ENCODE data around the gene PTMA.

The PTMA gene

DNA sequence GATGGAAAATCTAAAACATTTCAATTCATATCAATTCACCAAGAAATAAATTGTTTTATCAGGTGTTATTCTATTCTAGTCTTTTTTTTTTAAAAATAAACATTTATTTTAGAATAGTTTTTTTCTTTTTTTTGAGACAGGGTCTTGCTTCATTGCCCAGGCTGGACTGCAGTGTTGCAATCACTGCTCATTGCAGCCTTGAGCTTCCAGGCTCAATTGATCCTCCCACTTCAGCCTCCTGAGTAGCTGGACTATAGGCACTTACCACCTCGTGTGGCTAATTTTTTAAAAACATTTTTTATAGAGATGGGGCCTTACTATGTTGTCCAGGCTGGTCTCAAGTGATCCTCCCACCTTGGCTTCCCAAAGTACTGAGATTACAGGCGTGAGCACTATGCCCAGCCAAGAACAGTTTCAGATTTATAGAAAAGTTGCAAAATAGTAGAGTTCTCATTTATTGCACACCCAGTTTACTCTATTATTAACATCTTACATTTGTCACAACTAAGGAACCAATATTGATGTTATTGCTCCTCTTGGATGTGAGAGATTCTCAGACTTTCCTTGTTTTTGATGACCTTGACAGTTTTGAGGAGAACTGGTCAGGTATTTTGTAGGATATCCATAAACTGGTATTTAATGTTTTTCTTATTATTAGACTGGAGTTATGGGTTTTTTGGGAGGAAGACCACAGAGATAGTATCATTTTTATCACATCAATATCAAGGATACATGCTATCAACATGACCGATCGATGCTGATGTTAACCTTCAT, 42.9 kb downstream of the PTMA start:
- TF ChIP-seq, protein P1, sequence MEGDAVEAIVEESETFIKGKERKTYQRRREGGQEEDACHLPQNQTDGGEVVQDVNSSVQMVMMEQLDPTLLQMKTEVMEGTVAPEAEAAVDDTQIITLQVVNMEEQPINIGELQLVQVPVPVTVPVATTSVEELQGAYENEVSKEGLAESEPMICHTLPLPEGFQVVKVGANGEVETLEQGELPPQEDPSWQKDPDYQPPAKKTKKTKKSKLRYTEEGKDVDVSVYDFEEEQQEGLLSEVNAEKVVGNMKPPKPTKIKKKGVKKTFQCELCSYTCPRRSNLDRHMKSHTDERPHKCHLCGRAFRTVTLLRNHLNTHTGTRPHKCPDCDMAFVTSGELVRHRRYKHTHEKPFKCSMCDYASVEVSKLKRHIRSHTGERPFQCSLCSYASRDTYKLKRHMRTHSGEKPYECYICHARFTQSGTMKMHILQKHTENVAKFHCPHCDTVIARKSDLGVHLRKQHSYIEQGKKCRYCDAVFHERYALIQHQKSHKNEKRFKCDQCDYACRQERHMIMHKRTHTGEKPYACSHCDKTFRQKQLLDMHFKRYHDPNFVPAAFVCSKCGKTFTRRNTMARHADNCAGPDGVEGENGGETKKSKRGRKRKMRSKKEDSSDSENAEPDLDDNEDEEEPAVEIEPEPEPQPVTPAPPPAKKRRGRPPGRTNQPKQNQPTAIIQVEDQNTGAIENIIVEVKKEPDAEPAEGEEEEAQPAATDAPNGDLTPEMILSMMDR (IDR thresholded peaks at IDR 0.05; ENCODE audit: insufficient read depth, low read length, poor library complexity, severe bottlenecking) = no peak
- no peak for TF ChIP-seq EZH2phosphoT487 (conservative IDR thresholded peaks at IDR 0.05; ENCODE audit: low read length)
- H3K4me3 ChIP-seq (ENCODE audit: insufficient read depth, low read length, poor library complexity, severe bottlenecking) = no peak overlapping the region
- H3K9ac ChIP-seq (ENCODE audit: low read length) = no peak overlapping the region
- no peak overlapping the region for H3K27ac ChIP-seq (ENCODE audit: low read depth, low read length)
- no peaks in the 10 kb centered on the region for H4K20me1 ChIP-seq (ENCODE audit: low read depth, low read length)
- no peaks in the 10 kb centered on the region for H3K27me3 ChIP-seq (ENCODE audit: low read length)
- no peaks in the 10 kb centered on the region; the same call in 1 of the 2 replicates for H3F3A ChIP-seq (ENCODE audit: insufficient read depth)
- no peak overlapping the region for H2AFZ ChIP-seq (ENCODE audit: low read depth, low read length, severe bottlenecking)
- H3K9me2 ChIP-seq (replicated peaks; ENCODE audit: insufficient read depth, low read length) = no peaks in the 10 kb centered on the region
- H3K9me3 ChIP-seq (ENCODE audit: insufficient read depth, low read length) = no peaks in the 10 kb centered on the region
- no peaks in the 10 kb centered on the region for H3K79me2 ChIP-seq (ENCODE audit: insufficient read depth, low read length)
- H3K4me2 ChIP-seq (ENCODE audit: low read depth, low read length, poor library complexity, severe bottlenecking) = no peak overlapping the region
- H3K36me3 ChIP-seq (ENCODE audit: low read length) = no peaks in the 10 kb centered on the region

DNA sequence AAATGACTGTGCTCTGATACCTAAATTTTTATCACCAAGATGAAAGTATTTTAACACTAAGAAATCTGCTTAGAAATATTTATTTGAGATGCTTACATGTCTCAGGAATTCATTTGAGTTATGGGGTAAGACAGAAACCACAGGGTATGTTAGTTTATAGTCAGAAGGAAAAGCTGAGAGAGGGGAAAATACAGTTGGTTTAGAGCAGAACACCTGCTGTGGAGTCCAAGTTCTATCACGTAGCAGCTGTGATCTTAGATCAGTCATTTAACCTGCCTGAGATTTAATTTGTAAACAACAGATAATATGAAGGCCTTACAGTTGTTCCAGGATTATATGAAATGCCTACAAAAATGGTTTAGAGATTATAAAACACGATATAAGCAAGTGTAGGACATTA, 43.7 kb downstream of the PTMA start:
- Histone ChIP-seq H3K36me3 (ENCODE audit: low read length) (no peaks in the 10 kb centered on the region), H3F3A (ENCODE audit: insufficient read depth) (no peaks in the 10 kb centered on the region; the same call in 1 of the 2 replicates), H3K4me3 (ENCODE audit: insufficient read depth, low read length, poor library complexity, severe bottlenecking) (no peak overlapping the region), H3K9me2 (replicated peaks; ENCODE audit: insufficient read depth, low read length) (no peaks in the 10 kb centered on the region), H3K27ac (ENCODE audit: low read depth, low read length) (no peak overlapping the region), H3K9me3 (ENCODE audit: insufficient read depth, low read length) (no peaks in the 10 kb centered on the region), H2AFZ (ENCODE audit: low read depth, low read length, severe bottlenecking) (no peak overlapping the region), H3K79me2 (ENCODE audit: insufficient read depth, low read length) (no peaks in the 10 kb centered on the region), H3K4me2 (ENCODE audit: low read depth, low read length, poor library complexity, severe bottlenecking) (no peak overlapping the region), H4K20me1 (ENCODE audit: low read depth, low read length) (no peaks in the 10 kb centered on the region), H3K27me3 (ENCODE audit: low read length) (no peaks in the 10 kb centered on the region), H3K9ac (ENCODE audit: low read length) (no peak overlapping the region)
- TF ChIP-seq EZH2phosphoT487 (conservative IDR thresholded peaks at IDR 0.05; ENCODE audit: low read length) = no peak
- TF ChIP-seq, protein P1 (IDR thresholded peaks at IDR 0.05; ENCODE audit: insufficient read depth, low read length, poor library complexity, severe bottlenecking) = no peak

DNA sequence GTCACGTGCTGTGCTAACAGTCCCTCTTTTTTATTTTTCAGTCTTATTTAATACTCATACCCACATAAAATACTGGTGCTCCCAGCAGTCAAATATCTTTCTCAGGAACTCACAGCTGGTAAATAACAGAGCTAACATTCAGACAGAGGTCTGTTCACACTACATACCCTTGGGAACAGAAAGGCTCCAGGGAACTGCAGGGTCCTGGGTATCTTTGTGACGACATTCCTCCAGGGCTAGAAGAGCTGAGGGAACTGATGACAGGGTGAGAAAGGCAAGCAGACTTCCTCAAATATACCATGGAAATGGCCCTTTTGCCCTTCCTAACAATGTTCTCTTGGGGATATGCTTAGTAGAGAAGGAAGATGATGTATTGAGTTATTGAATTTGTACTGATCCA, 53.4 kb downstream of the PTMA start:
- H3K9me3 ChIP-seq (ENCODE audit: insufficient read depth, low read length) = no peaks in the 10 kb centered on the region
- no peak overlapping the region for H2AFZ ChIP-seq (ENCODE audit: low read depth, low read length, severe bottlenecking)
- H3K27me3 ChIP-seq (ENCODE audit: low read length) = no peaks in the 10 kb centered on the region
- H3K9me2 ChIP-seq (replicated peaks; ENCODE audit: insufficient read depth, low read length) = no peaks in the 10 kb centered on the region
- H3K4me2 ChIP-seq (ENCODE audit: low read depth, low read length, poor library complexity, severe bottlenecking) = no peak overlapping the region
- H3K79me2 ChIP-seq (ENCODE audit: insufficient read depth, low read length) = no peaks in the 10 kb centered on the region
- no peak overlapping the region for H3K27ac ChIP-seq (ENCODE audit: low read depth, low read length)
- no peak for TF ChIP-seq EZH2phosphoT487 (conservative IDR thresholded peaks at IDR 0.05; ENCODE audit: low read length)
- TF ChIP-seq, protein P1 (IDR thresholded peaks at IDR 0.05; ENCODE audit: insufficient read depth, low read length, poor library complexity, severe bottlenecking) = no peak
- H3K4me3 ChIP-seq (ENCODE audit: insufficient read depth, low read length, poor library complexity, severe bottlenecking) = no peak overlapping the region
- H3K9ac ChIP-seq (ENCODE audit: low read length) = no peak overlapping the region
- H4K20me1 ChIP-seq (ENCODE audit: low read depth, low read length) = no peaks in the 10 kb centered on the region; the same call in 1 of the 2 replicates
- H3F3A ChIP-seq (ENCODE audit: insufficient read depth) = 0 out of 2 replicates have a peak, but pooled peaks cover 8% of the 10 kb centered on the region
- no peaks in the 10 kb centered on the region for H3K36me3 ChIP-seq (ENCODE audit: low read length)
